Measurements from ENCODE around the gene HAPLN3. TPM values are rescaled to one million over a fixed set of nuclear protein-coding genes. Genes with fewer than 3 reads are reported as not detected.

Gene HAPLN3
- total and polyA plus RNA-seq, 2 donors (not counting 1 experiment from before 2014, with no cell fraction given), result 7.5 to 16.3 TPM

DNA sequence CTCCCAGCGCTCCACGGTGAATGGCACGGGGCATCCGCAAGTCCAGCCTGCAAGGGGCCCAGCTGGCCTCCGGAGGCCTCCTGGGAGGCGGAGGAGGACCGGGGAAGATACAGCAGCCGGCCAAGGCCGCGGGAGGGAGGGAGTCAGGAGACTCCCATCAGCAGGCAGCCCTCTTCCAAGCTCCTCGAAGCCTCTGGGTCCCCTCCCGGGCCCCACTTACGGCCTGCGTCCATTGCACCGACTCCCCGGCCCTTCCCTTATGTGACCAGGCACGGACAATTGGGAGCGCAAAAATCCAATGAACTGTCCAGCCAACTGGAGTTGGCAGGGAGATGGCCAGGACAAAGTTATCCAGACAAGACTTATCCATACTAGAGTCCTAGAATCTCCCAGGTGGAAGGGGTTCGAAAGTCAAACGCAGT is 17.2 kb upstream of the HAPLN3 start:
- Histone ChIP-seq H3K4me2 (replicated peaks; ENCODE audit: low read depth, low read length, poor library complexity, severe bottlenecking) (peak overlapping the region; percentile 84), H3K79me2 (ENCODE audit: control insufficient read depth, insufficient read depth, low read length) (no peaks in the 10 kb centered on the region), H2AFZ (ENCODE audit: insufficient read depth, low read depth, low read length, poor library complexity, severe bottlenecking) (peak overlapping the region; percentile 71), H4K20me1 (ENCODE audit: control insufficient read depth, insufficient read depth, low read length, poor library complexity, severe bottlenecking) (no peaks in the 10 kb centered on the region), H3K27me3 (replicated peaks in 1 of 4; ENCODE audit: control extremely low read depth in 1 of 4, control insufficient read depth in 3 of 4, insufficient read depth in 4 of 4, low read length in 3 of 4) (no peaks in the 10 kb centered on the region), H3K4me3 (ENCODE audit: control extremely low read depth in 1 of 5, extremely low read depth in 1 of 5, insufficient read depth in 1 of 5, low read depth in 2 of 5, low read length in 4 of 5) (peak overlapping the region; percentile 31 to 73 (median 59)), H3K36me3 (replicated peaks in 1 of 2; ENCODE audit: control extremely low read depth in 1 of 2, control insufficient read depth in 1 of 2, extremely low read depth in 1 of 2, insufficient read depth in 2 of 2, low read length in 1 of 2) (no peaks in the 10 kb centered on the region), H3K9ac (ENCODE audit: low read length) (peak overlapping the region; percentile 71), H3K27ac (ENCODE audit: low read length in 2 of 2) (no peak overlapping the region), H3K4me1 (ENCODE audit: control insufficient read depth in 2 of 2, insufficient read depth in 2 of 2, low read length in 2 of 2) (peaks cover 4 to 15% of the 10 kb centered on the region in 2 donors), H3K9me3 (ENCODE audit: control extremely low read depth in 1 of 3, control insufficient read depth in 2 of 3, insufficient read depth in 1 of 3, low read length in 2 of 3) (peaks cover 0 to 1% (median 0%) of the 10 kb centered on the region in 3 donors)
- TF ChIP-seq, protein P1, sequence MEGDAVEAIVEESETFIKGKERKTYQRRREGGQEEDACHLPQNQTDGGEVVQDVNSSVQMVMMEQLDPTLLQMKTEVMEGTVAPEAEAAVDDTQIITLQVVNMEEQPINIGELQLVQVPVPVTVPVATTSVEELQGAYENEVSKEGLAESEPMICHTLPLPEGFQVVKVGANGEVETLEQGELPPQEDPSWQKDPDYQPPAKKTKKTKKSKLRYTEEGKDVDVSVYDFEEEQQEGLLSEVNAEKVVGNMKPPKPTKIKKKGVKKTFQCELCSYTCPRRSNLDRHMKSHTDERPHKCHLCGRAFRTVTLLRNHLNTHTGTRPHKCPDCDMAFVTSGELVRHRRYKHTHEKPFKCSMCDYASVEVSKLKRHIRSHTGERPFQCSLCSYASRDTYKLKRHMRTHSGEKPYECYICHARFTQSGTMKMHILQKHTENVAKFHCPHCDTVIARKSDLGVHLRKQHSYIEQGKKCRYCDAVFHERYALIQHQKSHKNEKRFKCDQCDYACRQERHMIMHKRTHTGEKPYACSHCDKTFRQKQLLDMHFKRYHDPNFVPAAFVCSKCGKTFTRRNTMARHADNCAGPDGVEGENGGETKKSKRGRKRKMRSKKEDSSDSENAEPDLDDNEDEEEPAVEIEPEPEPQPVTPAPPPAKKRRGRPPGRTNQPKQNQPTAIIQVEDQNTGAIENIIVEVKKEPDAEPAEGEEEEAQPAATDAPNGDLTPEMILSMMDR (IDR thresholded peaks at IDR 0.05), result no peak
- TF ChIP-seq EZH2 (IDR thresholded peaks at IDR 0.05; ENCODE audit: borderline replicate concordance, insufficient read depth, low read depth, low read length, poor library complexity, severe bottlenecking), result no peak
- DNase-seq (no peak), ATAC-seq (ENCODE audit: low read depth) (no peak)
- WGBS (ENCODE audit: insufficient coverage), result 56% methylated on average over 20 of the region's 20 CpGs
- H3K27ac Mint-ChIP-seq, result peak overlapping the region; percentile 38
- intact Hi-C loops (cut with micrococcal nuclease), result no loop called here
- CTCF ChIA-PET, result interaction anchor here (1.4 to 1.5 kb wide), 2 partner anchors 10 to 288 kb away, joined by 4 read pairs; no protein-coding TSS in a partner anchor
- peaks cover 9% of the 10 kb centered on the region for H3K27me3 Mint-ChIP-seq
- POLR2A ChIA-PET, result no interaction called here
- no peaks in the 10 kb centered on the region for H3K9me3 Mint-ChIP-seq (ENCODE audit: insufficient read depth)
- H3K4me1 Mint-ChIP-seq, result peaks cover 21% of the 10 kb centered on the region
- H3K4me3 Mint-ChIP-seq, result peak overlapping the region; percentile 96

DNA sequence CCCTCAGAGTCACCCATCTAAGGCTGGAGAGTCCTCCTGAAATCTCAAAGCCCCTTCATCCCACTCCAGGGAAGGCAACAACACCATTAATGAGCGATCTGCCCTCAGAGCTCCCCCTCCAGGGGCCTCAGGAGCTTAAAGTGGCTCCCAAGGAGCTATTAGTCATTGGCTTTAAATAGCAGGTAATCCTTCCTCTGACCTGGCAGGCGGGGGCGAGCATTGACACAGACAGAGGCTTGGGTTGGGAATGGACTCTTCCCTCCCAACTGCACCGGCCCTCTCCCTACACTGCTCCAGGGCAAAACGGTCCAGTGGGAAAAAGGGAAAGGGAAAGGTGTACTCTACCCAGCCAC is 16.4 kb upstream of the HAPLN3 start:
- TF ChIP-seq EZH2 (IDR thresholded peaks at IDR 0.05; ENCODE audit: borderline replicate concordance, insufficient read depth, low read depth, low read length, poor library complexity, severe bottlenecking), result no peak
- TF ChIP-seq, protein P1 (IDR thresholded peaks at IDR 0.05), result no peak
- CTCF ChIA-PET, result interaction anchor here (1.4 to 1.5 kb wide), 2 partner anchors 9 to 287 kb away, joined by 4 read pairs; no protein-coding TSS in a partner anchor
- H3K4me1 ChIP-seq (ENCODE audit: control insufficient read depth in 2 of 2, insufficient read depth in 2 of 2, low read length in 2 of 2), result peaks cover 4 to 15% of the 10 kb centered on the region in 2 donors
- POLR2A ChIA-PET, result no interaction called here
- H3K9me3 Mint-ChIP-seq (ENCODE audit: insufficient read depth), result no peaks in the 10 kb centered on the region
- no peak overlapping the region for H3K4me2 ChIP-seq (replicated peaks; ENCODE audit: low read depth, low read length, poor library complexity, severe bottlenecking)
- no peak overlapping the region for H2AFZ ChIP-seq (ENCODE audit: insufficient read depth, low read depth, low read length, poor library complexity, severe bottlenecking)
- H4K20me1 ChIP-seq (ENCODE audit: control insufficient read depth, insufficient read depth, low read length, poor library complexity, severe bottlenecking), result no peaks in the 10 kb centered on the region
- H3K27ac Mint-ChIP-seq, result no peak overlapping the region
- H3K79me2 ChIP-seq (ENCODE audit: control insufficient read depth, insufficient read depth, low read length), result no peaks in the 10 kb centered on the region
- intact Hi-C loops (cut with micrococcal nuclease), result no loop called here
- H3K4me3 ChIP-seq (ENCODE audit: control extremely low read depth in 1 of 5, extremely low read depth in 1 of 5, insufficient read depth in 1 of 5, low read depth in 2 of 5, low read length in 4 of 5), result no peak overlapping the region
- no peak overlapping the region for H3K27ac ChIP-seq (ENCODE audit: low read length in 2 of 2)
- no peaks in the 10 kb centered on the region for H3K9me3 ChIP-seq (ENCODE audit: control extremely low read depth in 1 of 3, control insufficient read depth in 2 of 3, insufficient read depth in 1 of 3, low read length in 2 of 3)
- no peaks in the 10 kb centered on the region for H3K36me3 ChIP-seq (replicated peaks in 1 of 2; ENCODE audit: control extremely low read depth in 1 of 2, control insufficient read depth in 1 of 2, extremely low read depth in 1 of 2, insufficient read depth in 2 of 2, low read length in 1 of 2)
- peaks cover 4% of the 10 kb centered on the region for H3K27me3 Mint-ChIP-seq
- 100% methylated on average over 1 of the region's 5 CpGs for WGBS (ENCODE audit: insufficient coverage)
- H3K4me3 Mint-ChIP-seq, result peak overlapping the region; percentile 96
- no peak overlapping the region for H3K9ac ChIP-seq (ENCODE audit: low read length)
- H3K4me1 Mint-ChIP-seq, result peaks cover 21% of the 10 kb centered on the region
- no peak for DNase-seq
- ATAC-seq (ENCODE audit: low read depth), result no peak
- no peaks in the 10 kb centered on the region for H3K27me3 ChIP-seq (replicated peaks in 1 of 4; ENCODE audit: control extremely low read depth in 1 of 4, control insufficient read depth in 3 of 4, insufficient read depth in 4 of 4, low read length in 3 of 4)

All from B cell (primary cell).